ENCODE results near the gene EPAS1. TPM values are rescaled to one million over a fixed set of nuclear protein-coding genes. Genes with fewer than 3 reads are reported as not detected.

The EPAS1 gene
- total RNA-seq, 4 donors from 2014 or later = 102 to 260 (median 167) TPM

GRCh38 chr2:46325182-46325928 lies 28.1 kb downstream of the EPAS1 start:
- intact Hi-C loops (cut with DNase I; ENCODE audit: low total_unique reads) = no loop called here
- H3K27me3 ChIP-seq = no peaks in the 10 kb centered on the region
- no peak for DNase-seq
- in situ Hi-C loops (cut with MboI; ENCODE audit: low pct_ligation_motif_present in 1 of 4, low pct_unique_long_range_greater_than_20kb in 1 of 4, low sequenced_read_pairs in 3 of 4) = no loop called here
- 85 to 93% methylated on average over 6 of the region's 6 CpGs for WGBS, 2 donors (ENCODE audit: low coverage in 1 of 2)
- no peak overlapping the region for H3K27ac ChIP-seq
- peaks cover 4 to 27% (median 11%) of the 10 kb centered on the region in 4 donors for H3K4me1 ChIP-seq
- TF ChIP-seq EP300 (IDR thresholded peaks at IDR 0.05; ENCODE audit: low read depth) (no peak), POLR2AphosphoS5 (IDR thresholded peaks at IDR 0.05) (no peak), POLR2A (IDR thresholded peaks at IDR 0.05) (no peak), CTCF (IDR thresholded peaks at IDR 0.05) (no peak)
- H3K9me3 ChIP-seq = no peaks in the 10 kb centered on the region
- no peak overlapping the region for H3K4me3 ChIP-seq
- no peaks in the 10 kb centered on the region for H3K36me3 ChIP-seq

GRCh38 chr2:46326231-46326980 lies 29.2 kb downstream of the EPAS1 start:
- DNase-seq = no peak
- H3K4me1 ChIP-seq = peaks cover 12 to 37% (median 21%) of the 10 kb centered on the region in 4 donors

GRCh38 chr2:46327627-46328026 lies 30.4 kb downstream of the EPAS1 start:
- WGBS, 2 donors (ENCODE audit: low coverage in 1 of 2) = 78 to 96% methylated on average over 3 to 4 of the region's 4 CpGs
- H3K4me3 ChIP-seq = no peak overlapping the region
- H3K36me3 ChIP-seq = no peaks in the 10 kb centered on the region
- in situ Hi-C loops (cut with MboI; ENCODE audit: low pct_ligation_motif_present in 1 of 4, low pct_unique_long_range_greater_than_20kb in 1 of 4, low sequenced_read_pairs in 3 of 4) = no loop called here
- TF ChIP-seq EP300 (IDR thresholded peaks at IDR 0.05; ENCODE audit: low read depth) = no peak
- TF ChIP-seq CTCF (IDR thresholded peaks at IDR 0.05) = no peak
- TF ChIP-seq POLR2AphosphoS5 (IDR thresholded peaks at IDR 0.05) = no peak
- no peak for TF ChIP-seq POLR2A (IDR thresholded peaks at IDR 0.05)
- H3K27ac ChIP-seq = peak overlapping the region in 1 of 4 donors; percentile 2
- H3K9me3 ChIP-seq = no peaks in the 10 kb centered on the region
- H3K27me3 ChIP-seq = no peaks in the 10 kb centered on the region
- peaks cover 18 to 50% (median 27%) of the 10 kb centered on the region in 4 donors for H3K4me1 ChIP-seq
- intact Hi-C loops (cut with DNase I; ENCODE audit: low total_unique reads) = no loop called here
- no peak for DNase-seq

More at GRCh38 chr2:46326231-46326980, 29.2 kb downstream of the EPAS1 start:
- in situ Hi-C loops (cut with MboI; ENCODE audit: low pct_ligation_motif_present in 1 of 4, low pct_unique_long_range_greater_than_20kb in 1 of 4, low sequenced_read_pairs in 3 of 4) (no loop called here), intact Hi-C loops (cut with DNase I; ENCODE audit: low total_unique reads) (no loop called here)
- no peaks in the 10 kb centered on the region for H3K9me3 ChIP-seq
- H3K4me3 ChIP-seq = no peak overlapping the region
- no peaks in the 10 kb centered on the region for H3K36me3 ChIP-seq
- H3K27ac ChIP-seq = no peak overlapping the region
- TF ChIP-seq POLR2A (IDR thresholded peaks at IDR 0.05) = no peak
- 83 to 86% methylated on average over 5 to 8 of the region's 8 CpGs for WGBS, 2 donors (ENCODE audit: low coverage in 1 of 2)
- no peaks in the 10 kb centered on the region for H3K27me3 ChIP-seq

- WGBS, 2 donors (ENCODE audit: low coverage in 1 of 2) = 94% methylated on average over 1 of the region's 1 CpG; no CpG with 5 or more reads in 1 of the 2 donors
- no peak for TF ChIP-seq CTCF (IDR thresholded peaks at IDR 0.05)
- no peak for TF ChIP-seq EP300 (IDR thresholded peaks at IDR 0.05; ENCODE audit: low read depth)
- no peak for TF ChIP-seq POLR2AphosphoS5 (IDR thresholded peaks at IDR 0.05)
- TF ChIP-seq POLR2A (IDR thresholded peaks at IDR 0.05) = no peak
- H3K9me3 ChIP-seq = no peaks in the 10 kb centered on the region
- H3K27ac ChIP-seq = no peak overlapping the region
- no peaks in the 10 kb centered on the region for H3K36me3 ChIP-seq
- H3K4me3 ChIP-seq = no peak overlapping the region
- in situ Hi-C loops (cut with MboI; ENCODE audit: low pct_ligation_motif_present in 1 of 4, low pct_unique_long_range_greater_than_20kb in 1 of 4, low sequenced_read_pairs in 3 of 4) = no loop called here
- peaks cover 18 to 54% (median 27%) of the 10 kb centered on the region in 4 donors for H3K4me1 ChIP-seq
- no peaks in the 10 kb centered on the region for H3K27me3 ChIP-seq
- DNase-seq = no peak
- intact Hi-C loops (cut with DNase I; ENCODE audit: low total_unique reads) = no loop called here
Observed at GRCh38 chr2:46328291-46328690, 31.1 kb downstream of the EPAS1 start.

Data from transverse colon (tissue), 4 donors.